Skeletal muscle satellite cell (primary cell): ENCODE results near the gene TRIM54. TPM values are rescaled to one million over a fixed set of nuclear protein-coding genes. Genes with fewer than 3 reads are reported as not detected.

Source experiments
- H3K27me3 ChIP-seq: 2 replicates; pipeline ENCODE4 v1.7.0; 2013; ENCODE audit warnings: low read length; ENCODE audit not compliant: control insufficient read depth, insufficient read depth
- H3K36me3 ChIP-seq: 2 replicates; pipeline ENCODE4 v1.7.0; 2013; ENCODE audit warnings: mild to moderate bottlenecking, control low read depth, low read length; ENCODE audit not compliant: insufficient read depth
- H3K4me1 ChIP-seq: 2 replicates; pipeline ENCODE4 v1.7.0; 2013; ENCODE audit warnings: low read length; ENCODE audit not compliant: control insufficient read depth, insufficient read depth
- H3K4me2 ChIP-seq: 2 replicates; pipeline ENCODE4 v1.7.0; 2013; ENCODE audit warnings: mild to moderate bottlenecking, low read length
- H3K4me3 ChIP-seq: 2 replicates; pipeline ENCODE4 v1.7.0; 2013; ENCODE audit warnings: low read length
- H3K9ac ChIP-seq: 2 replicates; pipeline ENCODE4 v1.7.0; 2013; ENCODE audit warnings: mild to moderate bottlenecking, low read depth, low read length, moderate library complexity
- H3K9me3 ChIP-seq: replicated peaks from 2 replicates; pipeline ENCODE4 v1.7.0; 2013; ENCODE audit warnings: mild to moderate bottlenecking, control low read depth, low read length
- total RNA-seq: library from RNA; depleted of rRNA; stranded (reverse); fragments of >200 nt; gene quantifications from 2 replicates; pipeline ENCODE4 v1.2.3, GENCODE V29; 2012; rRNA removed

TRIM54 gene
- total RNA-seq: 2.2 TPM in 1 of 2 replicates, not detected in the other

GRCh38 chr2:27281855-27282559 is at the start of gene TRIM54:
TRIM54 (plus strand) TSS chr2:27282429; CDS start chr2:27282732, 303 bp downstream.
- peaks cover 42% of the 10 kb centered on the region for H3K27me3 ChIP-seq
- no peaks in the 10 kb centered on the region for H3K9me3 ChIP-seq
- H3K4me1 ChIP-seq: peaks cover 26% of the 10 kb centered on the region
- peak within 1 kb of the TSS; percentile 31 for H3K4me2 ChIP-seq
- H3K9ac ChIP-seq: no peak within 1 kb of the TSS
- no peaks in the 10 kb centered on the region for H3K36me3 ChIP-seq
- H3K4me3 ChIP-seq: no peak within 1 kb of the TSS

DNA sequence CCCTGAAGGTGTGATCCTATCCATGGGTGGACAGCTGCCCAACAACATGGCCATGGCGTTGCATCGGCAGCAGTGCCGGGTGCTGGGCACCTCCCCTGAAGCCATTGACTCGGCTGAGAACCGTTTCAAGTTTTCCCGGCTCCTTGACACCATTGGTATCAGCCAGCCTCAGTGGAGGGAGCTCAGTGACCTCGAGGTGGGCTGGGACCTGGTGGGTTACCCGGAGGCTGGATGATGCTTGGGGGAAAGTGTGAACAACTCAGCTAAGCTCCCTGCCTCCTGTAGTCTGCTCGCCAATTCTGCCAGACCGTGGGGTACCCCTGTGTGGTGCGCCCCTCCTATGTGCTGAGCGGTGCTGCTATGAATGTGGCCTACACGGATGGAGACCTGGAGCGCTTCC is 48.9 kb upstream of the TRIM54 start:
- Histone ChIP-seq H3K36me3 (peaks cover 81% of the 10 kb centered on the region), H3K27me3 (no peaks in the 10 kb centered on the region), H3K4me1 (no peaks in the 10 kb centered on the region), H3K9me3 (no peaks in the 10 kb centered on the region), H3K4me2 (no peak overlapping the region), H3K9ac (no peak overlapping the region), H3K4me3 (no peak overlapping the region)

DNA sequence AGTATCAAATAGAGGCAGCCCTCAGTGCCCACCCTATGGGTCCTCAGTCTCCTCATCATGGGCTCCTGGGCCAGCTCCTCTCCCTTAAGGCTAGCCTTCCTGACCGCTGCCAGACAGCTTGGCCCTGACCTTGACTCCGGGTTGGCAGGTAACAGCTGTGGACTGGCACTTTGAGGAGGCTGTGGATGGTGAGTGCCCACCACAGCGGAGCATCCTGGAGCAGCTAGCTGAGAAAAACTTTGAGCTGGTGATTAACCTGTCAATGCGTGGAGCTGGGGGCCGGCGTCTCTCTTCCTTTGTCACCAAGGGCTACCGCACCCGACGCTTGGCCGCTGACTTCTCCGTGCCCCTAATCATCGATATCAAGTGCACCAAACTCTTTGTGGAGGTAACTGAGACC is 46.1 kb upstream of the TRIM54 start:
- Histone ChIP-seq H3K4me1 (no peaks in the 10 kb centered on the region), H3K9ac (no peak overlapping the region), H3K36me3 (peaks cover 94% of the 10 kb centered on the region), H3K4me2 (no peak overlapping the region), H3K9me3 (no peaks in the 10 kb centered on the region), H3K27me3 (no peaks in the 10 kb centered on the region), H3K4me3 (no peak overlapping the region)

GRCh38 chr2:27236626-27237025 is 45.6 kb upstream of the TRIM54 start:
- no peak overlapping the region for H3K4me2 ChIP-seq
- no peaks in the 10 kb centered on the region for H3K4me1 ChIP-seq
- no peaks in the 10 kb centered on the region for H3K9me3 ChIP-seq
- H3K9ac ChIP-seq: no peak overlapping the region
- H3K27me3 ChIP-seq: no peaks in the 10 kb centered on the region
- H3K36me3 ChIP-seq: peaks cover 94% of the 10 kb centered on the region
- H3K4me3 ChIP-seq: no peak overlapping the region

DNA sequence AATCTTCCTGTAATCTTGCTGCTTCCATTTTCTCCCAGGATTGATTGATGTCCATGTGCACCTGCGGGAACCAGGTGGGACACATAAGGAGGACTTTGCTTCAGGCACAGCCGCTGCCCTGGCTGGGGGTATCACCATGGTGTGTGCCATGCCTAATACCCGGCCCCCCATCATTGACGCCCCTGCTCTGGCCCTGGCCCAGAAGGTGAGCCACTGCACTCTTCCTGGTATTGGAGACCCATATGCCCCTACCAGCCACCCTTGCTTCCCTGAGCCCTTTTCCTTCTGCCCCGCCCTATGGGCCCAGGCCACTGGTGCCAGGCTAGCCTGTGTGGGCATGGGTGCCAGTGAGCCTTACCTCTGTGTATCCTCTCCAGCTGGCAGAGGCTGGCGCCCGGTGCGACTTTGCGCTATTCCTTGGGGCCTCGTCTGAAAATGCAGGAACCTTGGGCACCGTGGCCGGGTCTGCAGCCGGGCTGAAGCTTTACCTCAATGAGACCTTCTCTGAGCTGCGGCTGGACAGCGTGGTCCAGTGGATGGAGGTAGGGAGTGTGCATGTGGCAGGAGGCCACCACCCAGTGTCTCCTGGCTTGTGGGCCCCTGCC is 44.8 kb upstream of the TRIM54 start:
- Histone ChIP-seq H3K36me3 (peaks cover 94% of the 10 kb centered on the region), H3K27me3 (no peaks in the 10 kb centered on the region), H3K4me1 (no peaks in the 10 kb centered on the region), H3K9me3 (no peaks in the 10 kb centered on the region), H3K4me3 (no peak overlapping the region), H3K4me2 (no peak overlapping the region), H3K9ac (no peak overlapping the region)

GRCh38 chr2:27238976-27239375 is 43.3 kb upstream of the TRIM54 start:
- no peaks in the 10 kb centered on the region for H3K27me3 ChIP-seq
- H3K9me3 ChIP-seq: no peaks in the 10 kb centered on the region
- no peaks in the 10 kb centered on the region for H3K4me1 ChIP-seq
- H3K36me3 ChIP-seq: peaks cover 94% of the 10 kb centered on the region
- no peak overlapping the region for H3K4me3 ChIP-seq
- no peak overlapping the region for H3K4me2 ChIP-seq
- no peak overlapping the region for H3K9ac ChIP-seq

GRCh38 chr2:27240406-27240805 is 41.8 kb upstream of the TRIM54 start:
- H3K36me3 ChIP-seq: peaks cover 88% of the 10 kb centered on the region
- no peaks in the 10 kb centered on the region for H3K4me1 ChIP-seq
- no peaks in the 10 kb centered on the region for H3K27me3 ChIP-seq
- H3K4me2 ChIP-seq: no peak overlapping the region
- H3K4me3 ChIP-seq: no peak overlapping the region
- no peak overlapping the region for H3K9ac ChIP-seq
- no peaks in the 10 kb centered on the region for H3K9me3 ChIP-seq

GRCh38 chr2:27241761-27242613 is 40.2 kb upstream of the TRIM54 start:
- Histone ChIP-seq H3K27me3 (no peaks in the 10 kb centered on the region), H3K36me3 (peaks cover 74% of the 10 kb centered on the region), H3K9me3 (no peaks in the 10 kb centered on the region), H3K4me3 (no peak overlapping the region), H3K4me2 (no peak overlapping the region), H3K4me1 (no peaks in the 10 kb centered on the region), H3K9ac (no peak overlapping the region)

DNA sequence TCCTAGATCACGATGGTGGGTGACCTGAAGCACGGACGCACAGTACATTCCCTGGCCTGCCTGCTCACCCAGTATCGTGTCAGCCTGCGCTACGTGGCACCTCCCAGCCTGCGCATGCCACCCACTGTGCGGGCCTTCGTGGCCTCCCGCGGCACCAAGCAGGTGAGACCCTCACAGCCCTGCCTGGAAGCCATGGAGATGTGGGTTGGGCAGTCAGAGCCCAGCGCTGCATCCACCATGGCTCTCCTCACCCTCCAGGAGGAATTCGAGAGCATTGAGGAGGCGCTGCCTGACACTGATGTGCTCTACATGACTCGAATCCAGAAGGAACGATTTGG is 39.6 kb upstream of the TRIM54 start:
- Histone ChIP-seq H3K9me3 (no peaks in the 10 kb centered on the region), H3K4me1 (no peaks in the 10 kb centered on the region), H3K9ac (no peak overlapping the region), H3K27me3 (no peaks in the 10 kb centered on the region), H3K36me3 (peaks cover 70% of the 10 kb centered on the region), H3K4me2 (no peak overlapping the region), H3K4me3 (no peak overlapping the region)

GRCh38 chr2:27243391-27244130 is 38.7 kb upstream of the TRIM54 start:
- Histone ChIP-seq H3K9ac (no peak overlapping the region), H3K4me3 (no peak overlapping the region), H3K9me3 (no peaks in the 10 kb centered on the region), H3K36me3 (peaks cover 60% of the 10 kb centered on the region), H3K27me3 (no peaks in the 10 kb centered on the region), H3K4me2 (no peak overlapping the region), H3K4me1 (no peaks in the 10 kb centered on the region)

DNA sequence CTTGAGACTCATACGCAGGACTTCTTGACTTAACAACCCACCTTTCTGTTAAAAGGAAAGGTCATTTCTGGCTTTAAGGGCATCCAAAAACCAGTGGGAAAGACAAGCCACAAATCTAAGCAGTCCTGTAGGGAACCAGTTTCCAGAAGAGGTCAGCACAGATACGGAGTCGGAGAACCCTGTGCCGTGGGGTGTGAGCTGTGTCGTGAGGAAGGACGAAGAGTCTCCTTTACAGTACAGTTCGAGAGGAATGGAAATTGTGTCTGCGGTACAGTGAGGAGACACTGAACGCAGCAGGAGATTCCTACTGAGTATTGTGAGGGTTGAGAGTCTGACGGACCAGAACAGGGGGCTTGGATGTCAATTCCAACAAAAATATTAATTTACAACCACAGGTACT is 37.1 kb upstream of the TRIM54 start:
- Histone ChIP-seq H3K4me1 (peaks cover 13% of the 10 kb centered on the region), H3K9me3 (no peaks in the 10 kb centered on the region), H3K9ac (no peak overlapping the region), H3K36me3 (peaks cover 46% of the 10 kb centered on the region), H3K4me2 (no peak overlapping the region), H3K27me3 (no peaks in the 10 kb centered on the region), H3K4me3 (no peak overlapping the region)
